ENCODE measurements around the gene ZNF473.
"Not testable (repeated sequence)": the region's sequence is repeated elsewhere in the genome, so short reads cannot be mapped to it uniquely, and the experiment has no call there.

ZNF473 gene

DNA sequence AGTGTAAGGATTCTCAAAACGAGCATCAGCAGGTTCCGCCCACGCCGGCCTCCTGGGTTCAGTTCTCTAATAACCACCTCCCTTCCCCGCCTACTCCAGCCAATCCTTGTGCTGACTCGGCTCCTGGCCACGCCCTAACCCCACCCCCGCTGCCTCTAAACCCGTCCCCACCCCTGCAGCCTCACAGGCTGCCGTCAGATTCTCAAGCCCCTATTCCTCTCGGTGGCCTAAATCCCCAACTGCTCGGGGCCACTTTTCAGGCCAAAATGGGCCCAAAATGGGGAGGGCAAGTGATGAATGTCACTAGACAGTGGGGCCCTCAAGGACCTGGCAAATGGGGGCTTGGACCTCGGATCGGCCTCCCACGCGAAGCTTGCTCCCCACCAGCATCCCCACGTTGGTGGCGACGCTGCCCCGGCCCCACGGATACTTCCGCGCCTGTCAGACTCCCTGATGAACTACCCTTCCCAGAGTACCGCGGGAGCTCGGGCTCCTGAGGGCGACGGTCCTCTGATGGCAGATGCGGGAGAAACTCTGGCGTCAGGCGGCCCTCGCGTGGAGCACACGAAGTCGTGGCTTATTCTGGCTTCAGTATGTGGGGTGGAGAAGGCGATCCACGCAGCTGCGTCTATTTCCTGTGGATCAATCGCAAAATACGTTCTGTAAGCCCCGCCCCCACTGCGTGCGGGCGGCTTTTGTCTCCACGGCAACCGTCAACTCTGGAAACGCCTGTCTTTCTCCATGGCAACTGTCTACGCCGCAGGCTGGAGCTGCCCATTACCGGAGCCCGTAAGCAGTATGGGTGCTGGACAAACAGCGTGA, 24.8 kb downstream of the ZNF473 start:
- peak; percentile 69 for DNase-seq (ENCODE audit: low spot score)

DNA sequence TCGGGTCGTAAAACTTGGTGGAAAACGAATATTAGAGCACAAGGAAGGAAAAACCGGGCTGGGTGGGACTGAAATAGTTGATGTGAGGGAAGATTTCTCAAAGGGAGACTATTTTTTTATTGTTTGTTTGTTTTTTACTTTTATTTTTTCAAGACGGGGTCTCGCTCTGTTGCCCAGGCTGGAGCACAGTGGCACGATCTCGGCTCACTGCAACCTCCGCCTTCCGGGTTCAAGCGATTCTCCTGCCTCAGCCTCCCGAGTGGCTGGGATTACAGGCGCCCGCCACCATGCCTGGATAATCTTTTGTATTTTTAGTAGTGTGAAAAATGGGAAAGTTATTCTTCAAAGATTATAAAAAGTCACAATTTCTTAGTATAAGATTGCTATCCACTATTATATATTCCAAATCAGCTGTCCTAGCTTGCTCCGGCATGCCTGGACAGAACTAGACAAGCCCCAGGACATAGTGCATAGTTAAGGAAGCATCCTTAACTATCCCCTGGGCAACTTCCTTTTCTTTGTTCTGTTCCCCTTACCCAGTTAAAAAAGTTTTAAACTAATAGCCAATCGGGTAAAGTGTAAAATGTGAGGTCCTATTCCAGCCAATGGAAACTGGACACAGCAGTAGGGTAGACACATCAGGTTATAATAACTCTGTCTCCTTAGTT, 25.6 kb downstream of the ZNF473 start:
- not testable (repeated sequence) for DNase-seq (ENCODE audit: low spot score)

DNA sequence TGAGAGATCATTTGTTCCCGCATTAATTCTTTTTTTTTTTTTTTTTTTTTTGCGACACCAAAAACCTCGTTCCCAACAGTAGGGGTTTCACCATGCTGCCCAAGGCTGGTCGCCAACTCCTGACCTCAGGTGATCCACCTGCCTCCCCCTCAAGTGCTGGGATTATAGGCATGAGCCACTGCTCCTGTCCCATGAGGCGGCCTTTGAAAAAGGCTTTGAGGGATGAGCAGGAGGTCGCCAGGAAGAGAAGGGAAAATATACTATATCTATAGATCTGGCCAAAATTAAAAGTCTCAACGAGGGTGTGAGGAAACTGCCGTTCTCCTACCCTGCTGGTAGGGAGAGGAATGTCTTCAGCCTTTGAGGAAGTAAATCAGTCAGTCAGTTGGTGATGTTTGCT, 26.2 kb downstream of the ZNF473 start:
- no peak for DNase-seq (ENCODE audit: low spot score)

DNA sequence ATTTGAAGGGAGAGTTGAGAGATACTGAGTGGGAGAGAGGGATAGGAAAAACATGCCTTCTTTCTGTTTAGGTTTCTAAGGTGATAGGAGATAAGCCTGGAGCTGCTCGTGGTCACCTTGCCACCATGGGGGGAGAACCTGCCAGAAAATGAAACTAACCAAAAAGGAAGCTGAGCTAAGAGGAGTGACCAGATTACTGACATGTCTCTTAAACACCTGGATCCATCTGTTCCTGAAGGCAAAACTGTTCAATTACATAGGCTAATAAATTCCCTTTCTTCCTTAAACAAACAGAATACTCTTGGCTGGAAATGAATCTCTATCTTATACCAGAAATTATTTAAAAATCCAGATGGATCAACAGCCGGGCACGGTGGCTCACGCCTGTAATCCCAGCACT, 27.3 kb downstream of the ZNF473 start:
- DNase-seq (ENCODE audit: low spot score) = no peak

DNA sequence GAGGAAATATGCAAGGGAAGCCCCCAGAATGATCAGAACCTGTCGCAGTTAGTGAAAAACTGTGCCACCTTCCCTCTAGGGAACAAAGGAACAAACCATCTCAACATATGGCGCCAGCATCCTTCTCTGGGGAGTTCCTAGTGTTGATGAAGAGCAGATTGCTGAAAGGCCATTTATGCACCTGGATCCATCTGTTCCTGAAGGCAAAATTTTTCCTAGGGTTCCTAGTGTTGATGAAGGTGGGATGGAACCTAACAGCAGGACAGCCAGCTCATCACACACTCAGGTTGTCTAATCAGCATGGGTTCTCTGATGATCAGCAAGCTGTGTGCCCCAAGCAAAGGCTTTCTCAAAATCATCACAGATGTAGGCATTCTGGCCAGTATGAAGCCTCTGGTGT, 32.6 kb downstream of the ZNF473 start:
- DNase-seq (ENCODE audit: low spot score) = no peak

DNA sequence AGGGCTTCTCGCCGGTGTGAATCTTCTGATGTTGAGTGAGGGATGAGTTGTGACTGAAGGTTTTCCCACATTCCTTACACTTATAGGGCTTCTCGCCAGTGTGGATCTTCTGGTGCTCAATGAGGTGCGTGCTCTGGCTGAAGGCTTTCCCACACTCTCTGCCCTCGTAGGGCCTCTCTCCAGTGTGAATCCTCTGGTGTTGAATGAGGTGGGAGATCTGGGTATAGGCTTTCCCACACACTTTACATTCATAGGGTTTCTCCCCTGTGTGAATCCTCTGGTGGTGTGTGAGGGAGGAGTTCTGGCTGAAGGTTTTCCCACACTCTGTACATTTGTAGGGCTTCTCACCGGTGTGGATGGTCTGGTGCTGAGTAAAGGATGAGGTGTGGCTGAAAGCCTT, 33.2 kb downstream of the ZNF473 start:
- DNase-seq (ENCODE audit: low spot score) = no peak

DNA sequence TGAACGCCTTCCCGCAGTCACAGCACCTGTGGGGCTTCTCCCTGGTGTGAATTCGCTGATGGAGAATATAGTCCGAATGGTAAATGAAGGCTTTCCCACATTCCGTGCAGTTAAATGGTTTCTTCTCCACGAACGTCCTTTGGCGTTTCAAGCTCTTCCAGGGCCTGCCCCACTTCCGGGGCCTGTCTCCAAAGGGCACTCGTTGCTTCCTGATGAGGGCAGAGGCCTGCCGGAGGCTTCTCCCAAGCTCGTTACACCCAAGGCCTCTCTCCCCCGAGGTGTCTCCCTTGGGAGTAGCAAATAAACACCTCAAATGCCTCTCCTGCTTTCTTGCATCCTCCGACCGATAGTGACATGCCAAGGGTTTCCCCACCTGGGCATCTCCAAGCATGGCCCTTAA, 34.3 kb downstream of the ZNF473 start:
- DNase-seq (ENCODE audit: low spot score) = no peak

DNA sequence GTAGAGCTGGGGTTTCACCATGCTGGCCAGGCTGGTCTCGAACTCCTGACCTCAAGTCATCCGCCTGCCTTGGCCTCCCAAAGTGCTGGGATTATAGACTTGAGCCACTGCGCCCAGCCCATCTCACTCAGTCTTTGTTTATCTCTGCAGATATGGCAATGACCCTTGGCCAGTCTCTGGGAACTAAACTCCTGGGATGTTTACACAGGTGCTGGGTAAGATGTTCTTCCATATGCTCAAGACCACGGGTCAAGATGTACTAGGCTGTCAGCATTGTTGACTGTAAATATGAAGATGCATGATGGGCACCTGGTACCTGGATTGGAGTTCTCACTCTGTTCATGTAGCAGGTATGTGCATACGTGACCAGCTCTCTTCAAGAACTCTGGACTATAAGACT, 35.8 kb downstream of the ZNF473 start:
- DNase-seq (ENCODE audit: low spot score) = no peak

DNA sequence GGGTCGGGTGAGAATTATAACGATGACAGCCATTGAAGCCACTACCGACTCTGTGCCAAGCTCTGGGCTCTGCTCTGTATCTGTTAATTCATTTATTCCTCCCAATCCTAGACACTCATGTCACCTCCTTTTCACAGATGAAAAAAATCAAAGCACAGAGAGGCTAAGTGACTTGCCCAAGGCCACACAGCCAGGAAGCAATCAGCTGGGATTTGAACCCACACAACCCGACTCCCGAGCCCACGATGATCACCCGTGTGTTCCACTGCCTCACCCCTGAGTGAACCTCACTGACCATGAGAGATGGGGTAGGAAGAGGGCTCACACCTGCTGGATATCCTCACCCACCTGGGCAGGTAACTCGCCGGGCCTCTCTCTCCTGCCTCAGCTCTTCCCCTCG, 40.1 kb downstream of the ZNF473 start:
- DNase-seq (ENCODE audit: low spot score) = no peak

DNA sequence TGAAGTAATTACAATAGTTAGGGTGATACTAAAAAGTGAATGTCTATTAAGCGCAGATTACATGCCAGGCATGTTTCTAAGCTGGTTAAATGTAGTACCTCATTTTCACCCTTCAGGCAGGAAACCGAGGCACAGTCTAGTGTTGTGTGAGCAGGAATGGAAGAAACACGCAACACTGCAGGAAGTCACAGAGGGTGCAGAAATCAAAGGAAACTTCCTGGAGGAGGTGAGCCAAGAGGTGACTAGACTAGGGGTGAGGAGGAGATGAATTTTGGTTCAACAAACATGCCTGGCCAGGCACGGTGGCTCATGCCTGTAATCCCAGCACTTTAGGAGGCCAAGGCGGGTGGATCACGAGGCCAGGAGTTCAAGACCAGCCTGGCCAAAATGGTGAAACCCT, 41.8 kb downstream of the ZNF473 start:
- no peak for DNase-seq (ENCODE audit: low spot score)

DNA sequence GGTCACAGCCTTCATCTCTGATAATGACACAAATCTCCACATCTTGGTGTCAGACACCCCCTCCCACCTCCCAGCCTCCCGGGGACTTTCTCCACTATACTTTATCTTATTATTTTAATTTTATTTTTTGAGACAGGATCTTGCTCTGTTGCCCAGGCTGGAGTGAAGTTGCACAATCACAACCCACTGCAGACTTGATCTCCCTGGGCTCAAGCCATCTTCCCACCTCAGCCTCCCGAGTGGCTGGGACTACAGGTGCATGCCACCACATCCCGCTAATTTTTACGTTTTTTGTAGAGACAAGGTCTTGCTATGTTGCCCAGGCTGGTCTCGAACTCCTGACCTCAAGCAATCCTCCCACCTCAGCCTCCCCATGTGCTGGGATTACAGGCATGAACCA, 42.6 kb downstream of the ZNF473 start:
- not testable (repeated sequence) for DNase-seq (ENCODE audit: low spot score)

DNA sequence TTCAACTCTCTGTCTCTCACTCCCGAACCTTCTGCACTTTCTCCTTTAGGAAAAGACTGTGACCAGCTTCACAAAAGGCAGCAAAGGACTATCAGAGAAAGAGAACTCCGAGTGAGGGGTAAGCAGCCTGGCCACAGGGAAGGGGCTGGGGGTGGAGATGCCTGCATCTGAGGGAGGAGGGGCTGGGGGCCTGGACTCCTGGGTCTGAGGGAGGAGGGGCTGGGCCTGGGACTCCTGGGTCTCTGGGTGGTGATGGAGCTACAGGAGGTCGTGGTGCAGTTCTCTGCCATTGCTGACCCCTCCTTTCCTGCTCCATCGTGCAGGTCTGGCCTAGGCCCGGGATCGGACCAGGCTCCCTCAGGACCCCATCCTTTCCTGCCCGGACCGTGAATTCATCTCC, 49.3 kb downstream of the ZNF473 start:
- not testable (repeated sequence) for DNase-seq (ENCODE audit: low spot score)

DNA sequence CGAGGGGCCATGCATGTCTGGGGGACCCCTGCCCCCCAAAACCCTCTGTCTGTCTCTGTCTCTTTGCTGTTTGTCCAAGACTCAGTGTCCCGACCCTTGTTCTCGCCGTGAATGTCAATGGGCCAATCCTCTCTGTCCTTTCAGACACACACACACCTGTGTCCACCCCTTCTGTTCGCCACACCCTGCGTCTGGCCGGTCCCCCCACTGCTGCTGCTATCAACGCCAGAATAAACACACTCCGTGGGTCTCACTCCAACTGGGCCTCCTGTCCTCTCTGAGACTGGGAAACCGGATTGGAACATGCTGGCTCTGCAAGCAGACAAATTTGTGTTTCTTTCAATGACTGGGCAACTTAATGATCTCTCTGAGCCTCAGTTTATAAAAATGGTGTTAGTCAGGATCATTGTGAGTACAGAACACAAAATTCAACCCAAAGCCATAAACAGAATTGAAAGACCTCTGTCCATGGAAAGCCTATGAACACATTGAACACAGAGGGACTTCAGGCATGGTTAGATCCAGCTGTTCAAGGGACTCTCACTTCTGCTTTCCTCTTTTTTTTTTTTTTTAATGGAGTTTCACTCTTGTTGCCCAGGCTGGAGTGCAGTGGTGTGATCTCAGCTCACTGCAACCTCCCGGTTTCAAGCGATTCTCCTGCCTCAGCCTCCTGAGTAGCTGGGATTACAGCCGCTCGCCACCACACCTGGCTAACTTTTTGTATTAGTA, 50.0 kb downstream of the ZNF473 start:
- not testable (repeated sequence) for DNase-seq (ENCODE audit: low spot score)

DNA sequence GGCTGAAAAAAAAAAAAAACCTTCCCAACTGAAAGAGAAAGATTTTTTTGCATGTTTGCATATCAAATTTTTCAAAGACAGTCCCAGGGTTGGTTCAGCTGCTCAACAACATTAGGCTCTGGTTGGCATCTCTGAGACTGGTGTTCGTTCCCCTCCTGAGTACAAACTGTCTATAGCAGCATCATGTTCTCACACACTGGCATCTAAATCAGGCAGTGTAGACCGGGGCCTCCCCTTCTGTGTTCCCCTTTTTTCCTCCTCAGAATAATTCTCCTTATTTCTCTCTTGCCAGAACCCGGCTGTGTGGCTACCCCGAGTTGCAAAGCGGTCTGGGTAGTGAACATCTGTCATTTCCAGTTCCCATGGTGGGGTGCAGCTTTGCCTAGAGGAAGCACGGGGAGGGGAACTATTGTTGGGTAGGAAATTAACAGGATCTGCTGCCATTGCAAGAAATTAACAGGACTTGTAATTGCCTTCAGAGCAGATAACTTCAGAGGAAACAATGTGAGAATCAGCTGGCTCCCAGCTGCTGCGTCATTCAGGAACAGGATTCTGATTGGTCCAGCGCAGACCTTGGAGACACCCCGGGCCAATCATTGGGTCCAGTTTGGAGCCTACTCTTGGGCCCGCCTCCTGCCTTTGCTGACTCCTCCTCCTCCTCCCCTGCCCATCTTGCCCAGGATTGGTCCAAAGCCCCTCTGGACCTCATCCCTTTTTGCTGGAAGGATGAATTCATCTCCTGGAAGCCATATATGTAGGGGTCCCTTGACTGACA, 51.0 kb downstream of the ZNF473 start:
- not testable (repeated sequence) for DNase-seq (ENCODE audit: low spot score)

DNA sequence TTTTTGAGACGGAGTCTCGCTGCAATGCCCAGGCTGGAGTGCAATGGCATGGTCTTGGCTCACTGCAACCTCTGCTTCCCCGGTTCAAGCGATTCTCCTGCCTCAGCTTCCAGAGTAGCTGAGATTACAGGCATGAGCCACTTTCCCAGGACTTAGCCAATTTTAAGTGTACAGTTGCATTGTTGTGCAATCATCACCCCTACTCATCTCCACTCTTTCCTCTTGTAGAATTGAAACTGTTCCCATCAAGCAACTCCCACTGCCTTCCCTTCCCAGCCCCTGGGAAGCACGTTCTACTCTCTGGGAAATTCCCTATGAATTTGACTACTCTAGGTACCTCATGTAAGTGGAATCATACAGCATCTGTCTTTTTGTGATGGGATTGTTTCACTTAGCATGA, 53.2 kb downstream of the ZNF473 start:
- DNase-seq (ENCODE audit: low spot score) = not testable (repeated sequence)

DNA sequence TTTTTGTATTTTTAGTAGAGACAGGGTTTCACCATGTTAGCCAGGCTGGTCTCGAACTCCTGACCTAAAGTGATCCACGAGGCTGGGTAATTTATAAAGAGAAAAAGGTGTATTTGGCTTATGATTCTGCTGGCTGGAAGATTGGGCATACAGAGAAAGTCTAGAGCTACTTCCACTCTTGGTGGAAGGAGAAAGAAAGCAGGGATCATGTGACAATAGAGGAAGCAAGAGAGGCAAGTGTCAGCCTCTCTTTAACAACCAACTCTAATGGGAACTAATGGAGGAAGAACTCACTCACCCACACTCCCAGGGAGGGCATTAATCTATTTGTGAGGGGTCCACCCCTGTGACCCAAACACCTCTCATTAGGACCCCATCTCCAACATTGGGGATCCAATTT, 58.6 kb downstream of the ZNF473 start:
- DNase-seq (ENCODE audit: low spot score) = not testable (repeated sequence)

DNA sequence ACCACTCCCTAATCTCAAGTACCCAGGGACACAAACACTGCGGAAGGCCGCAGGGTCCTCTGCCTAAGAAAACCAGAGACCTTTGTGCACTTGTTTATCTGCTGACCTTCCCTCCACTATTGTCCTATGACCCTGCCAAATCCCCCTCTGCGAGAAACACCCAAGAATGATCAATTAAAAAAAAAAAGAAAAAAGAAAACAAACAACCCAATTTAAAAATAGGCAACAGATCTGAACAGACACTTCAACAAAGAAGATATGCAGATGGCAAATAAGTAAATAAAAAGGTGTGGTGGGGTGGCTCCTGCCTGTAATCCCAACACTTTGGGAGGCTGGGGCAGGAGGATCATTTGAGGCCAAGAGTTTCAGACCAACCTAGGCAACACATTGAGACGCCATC, 61.3 kb downstream of the ZNF473 start:
- not testable (repeated sequence) for DNase-seq (ENCODE audit: low spot score)

DNA sequence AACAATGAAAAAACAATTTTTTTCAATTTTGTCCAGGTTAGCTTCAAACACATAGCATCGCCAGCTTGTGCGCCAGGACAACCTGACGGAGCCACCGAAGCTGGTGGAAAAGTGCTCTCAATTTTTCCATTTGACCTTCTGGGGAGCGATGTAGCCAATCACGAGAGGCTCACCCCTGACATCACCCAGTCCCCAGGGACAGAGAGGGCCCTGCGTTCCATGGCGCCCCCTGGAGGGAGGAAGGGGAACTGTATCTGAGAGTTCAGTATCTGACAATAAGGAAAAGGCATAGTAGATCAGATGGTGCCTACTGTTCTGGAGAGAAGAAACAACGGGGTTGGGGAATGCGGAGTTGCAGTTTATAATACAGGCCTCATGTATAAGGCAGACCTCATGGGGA, 64.9 kb downstream of the ZNF473 start:
- not testable (repeated sequence) for DNase-seq (ENCODE audit: low spot score)

DNA sequence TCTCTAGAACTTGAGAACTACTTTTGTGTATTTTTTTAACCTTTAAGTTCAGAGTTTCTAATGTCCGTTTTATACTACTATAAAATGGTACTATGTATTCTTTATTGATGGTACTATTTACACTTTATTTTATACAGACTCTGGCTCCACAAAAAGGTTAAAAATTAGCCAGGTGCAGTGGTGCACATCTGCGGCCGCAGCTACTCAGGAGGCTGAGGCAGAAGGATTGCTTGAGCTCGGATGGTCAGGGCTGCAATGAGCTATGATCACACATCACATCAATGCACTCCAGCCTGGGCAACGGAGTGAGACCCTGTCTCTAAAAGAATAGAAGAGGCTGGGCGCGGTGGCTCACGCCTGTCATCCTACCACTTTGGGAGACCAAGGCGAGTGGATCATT, 66.0 kb downstream of the ZNF473 start:
- not testable (repeated sequence) for DNase-seq (ENCODE audit: low spot score)

DNA sequence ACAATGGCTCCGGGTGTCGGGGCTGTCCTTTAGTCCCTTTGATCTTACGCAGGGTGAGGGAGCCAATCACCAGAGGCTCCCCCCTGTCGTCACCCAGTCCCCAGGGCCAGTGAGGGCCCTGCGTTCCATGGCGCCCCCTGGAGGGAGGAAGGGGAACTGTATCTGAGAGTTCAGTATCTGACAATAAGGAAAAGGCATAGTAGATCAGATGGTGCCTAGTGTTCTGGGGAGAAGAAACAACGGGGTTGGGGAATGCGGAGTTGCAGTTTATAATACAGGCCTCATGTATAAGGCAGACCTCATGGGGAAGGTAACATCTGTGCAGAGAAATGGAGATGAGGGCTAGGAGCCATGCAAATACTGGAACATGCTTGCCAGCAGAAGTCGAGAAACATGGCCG, 66.8 kb downstream of the ZNF473 start:
- not testable (repeated sequence) for DNase-seq (ENCODE audit: low spot score)

DNA sequence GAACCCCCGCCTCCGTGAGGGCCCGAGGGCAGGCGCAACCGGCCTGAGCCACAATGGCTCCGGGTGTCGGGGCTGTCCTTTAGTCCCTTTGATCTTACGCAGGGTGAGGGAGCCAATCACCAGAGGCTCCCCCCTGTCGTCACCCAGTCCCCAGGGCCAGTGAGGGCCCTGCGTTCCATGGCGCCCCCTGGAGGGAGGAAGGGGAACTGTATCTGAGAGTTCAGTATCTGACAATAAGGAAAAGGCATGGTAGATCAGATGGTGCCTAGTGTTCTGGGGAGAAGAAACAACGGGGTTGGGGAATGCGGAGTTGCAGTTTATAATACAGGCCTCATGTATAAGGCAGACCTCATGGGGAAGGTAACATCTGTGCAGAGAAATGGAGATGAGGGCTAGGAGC, 72.1 kb downstream of the ZNF473 start:
- not testable (repeated sequence) for DNase-seq (ENCODE audit: low spot score)

DNA sequence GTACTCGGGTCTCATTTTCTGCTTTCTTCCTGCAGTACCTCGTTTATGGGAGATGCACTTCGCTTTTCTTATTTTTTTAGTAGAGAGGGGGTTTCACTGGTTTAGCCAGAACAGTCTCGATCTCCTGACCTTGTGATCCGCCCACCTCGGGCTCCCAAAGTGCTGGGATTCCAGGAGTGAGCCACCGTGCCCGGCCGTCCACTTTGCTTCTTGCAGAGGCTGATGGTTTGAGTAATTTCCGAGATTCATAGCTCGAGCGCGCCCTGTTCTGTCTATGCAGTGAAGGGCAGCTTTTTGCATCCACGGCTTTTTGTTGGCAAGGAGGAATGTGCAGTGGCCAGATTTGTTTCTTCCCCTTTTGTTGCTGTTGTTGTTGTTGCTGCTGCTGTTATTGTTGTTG, 73.1 kb downstream of the ZNF473 start:
- not testable (repeated sequence) for DNase-seq (ENCODE audit: low spot score)

All from LoVo (cell line).